Stomach (tissue), 4 donors: ENCODE results near the gene GLB1L3.

Experiments used
- CTCF ChIP-seq, 7 experiments: fragments of 450-650 bp in 4 of 7; fragments of 200-600 bp in 3 of 7; sonication (generic) in 3 of 7; IDR thresholded peaks; one replicate each; pipeline ENCODE4 v1.5.1; 2016 to 2019; ENCODE audit warnings: antibody characterized with exemption in 7 of 7, control low read depth in 2 of 7, mild to moderate bottlenecking in 1 of 7
- EP300 ChIP-seq: sonication (generic); formaldehyde crosslinking; IDR thresholded peaks from one replicate; pipeline ENCODE4 v1.6.1; 2017; ENCODE audit warnings: antibody characterized with exemption
- POLR2A ChIP-seq, 4 donors: fragments of 450-650 bp; IDR thresholded peaks; one replicate each; pipeline ENCODE4 v1.6.1; 2016; ENCODE audit warnings: antibody characterized with exemption in 4 of 4, control low read depth in 2 of 4, mild to moderate bottlenecking in 1 of 4, moderate library complexity in 1 of 4
- POLR2AphosphoS5 ChIP-seq, 3 donors: sonication (generic); formaldehyde crosslinking; IDR thresholded peaks; one replicate each; pipeline ENCODE4 v1.6.1; 2016; ENCODE audit warnings: antibody characterized with exemption in 3 of 3

DNA sequence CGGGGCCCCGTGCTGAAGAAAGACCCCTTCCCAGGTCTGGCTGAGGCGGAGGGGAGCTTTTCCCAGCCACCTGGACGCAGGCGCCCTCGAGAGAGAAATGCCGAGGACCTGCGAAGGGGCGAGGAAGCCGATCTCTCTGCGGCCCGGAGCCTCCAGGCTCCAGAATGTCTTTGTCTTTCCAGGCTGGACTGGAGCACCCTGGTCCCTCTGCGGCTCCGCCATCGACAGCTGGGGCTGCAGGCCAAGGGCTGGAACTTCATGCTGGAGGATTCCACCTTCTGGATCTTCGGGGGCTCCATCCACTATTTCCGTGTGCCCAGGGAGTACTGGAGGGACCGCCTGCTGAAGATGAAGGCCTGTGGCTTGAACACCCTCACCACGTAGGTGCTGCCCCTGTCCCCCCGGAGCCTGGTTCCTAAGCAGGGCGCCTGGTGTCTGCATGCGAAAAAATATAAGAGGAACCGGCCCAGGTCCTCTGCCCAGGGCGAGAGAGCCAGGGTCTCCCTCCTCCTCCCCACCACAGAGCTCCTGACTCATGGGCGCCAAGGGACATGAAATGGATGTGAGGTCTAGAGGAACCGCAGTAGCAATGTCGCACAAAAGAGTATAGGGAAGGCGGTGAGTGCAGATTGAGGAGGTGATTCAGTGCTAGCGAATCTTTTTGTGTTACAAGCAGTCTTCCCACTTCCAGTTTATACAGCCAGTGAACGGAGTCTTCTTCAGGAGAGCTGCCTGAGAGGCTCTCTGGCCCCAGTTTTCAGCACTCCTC lies 66.6 kb downstream of the GLB1L3 start:
- no peak for TF ChIP-seq CTCF (IDR thresholded peaks at IDR 0.05)
- TF ChIP-seq POLR2A (IDR thresholded peaks at IDR 0.05) = no peak
- TF ChIP-seq EP300 = no peak
- TF ChIP-seq POLR2AphosphoS5 (IDR thresholded peaks at IDR 0.05) = no peak
